Heart left ventricle (tissue), 16 donors: ENCODE data around the gene LTO1. TPM values are rescaled to one million over a fixed set of nuclear protein-coding genes. Genes with fewer than 3 reads are reported as not detected.

Source experiments
- ATAC-seq, 4 donors: fragments of 200-7000 bp; cut with Tn5 transposase; one replicate each; pipeline ENCODE4 v1.9.1; 2020 to 2022; ENCODE audit warnings: moderate library complexity in 4 of 4, mild to moderate bottlenecking in 3 of 4, moderate number of reproducible peaks in 1 of 4
- DNase-seq, 5 donors: peaks; one replicate each; pipeline ENCODE4 v3.0.0-alpha.2; 2020
- H3K27ac ChIP-seq, 12 donors: fragments of 200-600 bp; sonication (generic) in 4 of 12; one replicate each; pipeline versions ENCODE4 v1.5.0 to v1.8.0; 2016 to 2022; ENCODE audit warnings: mild to moderate bottlenecking in 2 of 12
- H3K27me3 ChIP-seq, 9 donors: fragments of 200-600 bp; sonication (generic) in 2 of 9; one replicate each; pipeline versions ENCODE4 v1.5.1 to v1.8.0; 2016 to 2022; ENCODE audit warnings: mild to moderate bottlenecking in 3 of 9
- H3K36me3 ChIP-seq, 9 donors: fragments of 200-600 bp; sonication (generic) in 2 of 9; one replicate each; pipeline versions ENCODE4 v1.5.0 to v1.8.0; 2018 to 2022; ENCODE audit warnings: mild to moderate bottlenecking in 2 of 9
- H3K4me1 ChIP-seq, 12 donors: fragments of 200-600 bp; sonication (generic) in 4 of 12; one replicate each; pipeline versions ENCODE4 v1.5.0 to v1.8.0; 2016 to 2022; ENCODE audit warnings: mild to moderate bottlenecking in 3 of 12
- H3K4me3 ChIP-seq, 12 donors: fragments of 200-600 bp; sonication (generic) in 4 of 12; one replicate each; pipeline versions ENCODE4 v1.5.0 to v1.8.0; 2017 to 2022; ENCODE audit warnings: mild to moderate bottlenecking in 9 of 12, moderate library complexity in 4 of 12
- H3K9me3 ChIP-seq, 12 donors: fragments of 200-600 bp; sonication (generic) in 4 of 12; one replicate each; pipeline versions ENCODE4 v1.5.0 to v1.8.0; 2016 to 2022; ENCODE audit warnings: mild to moderate bottlenecking in 1 of 12
- CTCF ChIP-seq, 12 donors: fragments of 200-600 bp; sonication (generic) in 4 of 12; IDR thresholded peaks; one replicate each; pipeline versions ENCODE4 v1.5.0 to v1.8.0; 2018 to 2022; ENCODE audit warnings: antibody characterized with exemption in 12 of 12, mild to moderate bottlenecking in 5 of 12
- POLR2A ChIP-seq, 2 donors: fragments of 450-650 bp; IDR thresholded peaks; one replicate each; pipeline ENCODE4 v1.6.1; 2017; ENCODE audit warnings: antibody characterized with exemption in 2 of 2, mild to moderate bottlenecking in 2 of 2, moderate library complexity in 2 of 2
- WGBS, 4 donors: extraction: QIAGEN DNeasy Blood & Tissue Kit in 2 of 4; methylation state at CpG; one replicate each; pipeline versions ENCODE4 v1.1.5 to v1.1.7; 2013 to 2018; 5-methylcytosine and 5-hydroxymethylcytosine counted together
- intact Hi-C, 10 donors: fragments of 100-400 bp; cut with DNase I; formaldehyde crosslinking; loops; one replicate each; pipeline versions ENCODE4 v1.11.1 to v1.14.2; 2022
- polyA plus RNA-seq, 2 donors: library from polyadenylated mRNA; stranded (reverse); fragments of 200-250 nt; gene quantifications; one replicate each; pipeline ENCODE4 v1.2.3, GENCODE V29; 2013
- total RNA-seq, 9 donors: library from RNA; depleted of rRNA in 2 of 9; stranded (reverse); fragments of >200 nt in 2 of 9; fragmentation: NEBNext Ultra II Directional in 3 of 9; extraction: Animal tissue kit (Norgen Biotek cat#: 25700) in 3 of 9; gene quantifications; one replicate each; pipeline versions ENCODE4 v1.1.0 to v1.2.4, GENCODE V29; 2016 to 2023
- donor health status: ischemic (EF 13 %, LVEDD 7.1; RV severe dilation, severe dysfunction).
- donor health status: healthy with polysubstance abuse.
- donor health status: DM: no; HTN: yes; CAD: no.
- donor health status: DM: no; HTN: no; CAD: no.
- donor health status: ischemic (EF 25% LVEDD 6.9; RV normal size, moderate dysfunction).
- donor health status: ischemic (EF 25% LVEDD 5.7; RV mildly dilated, moderate dysfunction).
- donor health status: healthy.
- donor health status: DM: yes; HTN: yes; CAD: no.
- donor health status: ischemic (EF 35%, LVEDD 5.7; RV mildly dilated, moderate dysfunction).
- donor health status: nonischemic (EF 11% LVEDD 7.7; RV severe dilation, severe dysfunction).
- donor health status: DM: yes; HTN: yes; CAD: no.
- donor health status: PGD.
- donor health status: ischemic (EF 29% LVEDD 5.4; RV normal size, mild dysfunction).
- donor health status: nonischemic (EF 23%, LVEDD 6.1; RV moderate dilation, normal function).

LTO1 gene
- total and polyA plus RNA-seq, 11 donors: 4.1 to 14.4 (median 9.4) TPM

GRCh38 chr11:69664103-69664775 lies 10.9 kb downstream of the LTO1 start:
- Histone ChIP-seq H3K4me1 (peaks cover 0 to 8% (median 0%) of the 10 kb centered on the region in 12 donors), H3K27me3 (no peaks in the 10 kb centered on the region), H3K9me3 (no peaks in the 10 kb centered on the region), H3K4me3 (no peak overlapping the region), H3K27ac (no peak overlapping the region), H3K36me3 (peaks cover 0 to 59% (median 50%) of the 10 kb centered on the region in 9 donors)
- intact Hi-C loops: no loop called here
- ATAC-seq (no peak), DNase-seq (peak in 1 of 5 donors; percentile 54)
- TF ChIP-seq POLR2A (IDR thresholded peaks at IDR 0.05): no peak
- no peak for TF ChIP-seq CTCF (IDR thresholded peaks at IDR 0.05)
- 92 to 95% (median 95%) methylated on average over 10 to 17 of the region's 17 CpGs for WGBS, 4 donors

- DNase-seq: peak in 1 of 5 donors; percentile 18
Measured at GRCh38 chr11:69663326-69663725, 11.8 kb downstream of the LTO1 start.

GRCh38 chr11:69662806-69663205 lies 12.3 kb downstream of the LTO1 start:
- intact Hi-C loops: no loop called here
- WGBS, 4 donors: 89 to 95% (median 92%) methylated on average over 12 to 13 of the region's 13 CpGs
- ATAC-seq: no peak
- peak in 1 of 5 donors; percentile 26 for DNase-seq
- H3K27me3 ChIP-seq: no peaks in the 10 kb centered on the region
- H3K9me3 ChIP-seq: no peaks in the 10 kb centered on the region
- TF ChIP-seq POLR2A (IDR thresholded peaks at IDR 0.05) (no peak), CTCF (IDR thresholded peaks at IDR 0.05) (no peak)
- no peak overlapping the region for H3K4me3 ChIP-seq
- H3K36me3 ChIP-seq: peaks cover 0 to 47% (median 41%) of the 10 kb centered on the region in 9 donors
- no peak overlapping the region for H3K27ac ChIP-seq
- H3K4me1 ChIP-seq: peaks cover 0 to 8% (median 0%) of the 10 kb centered on the region in 12 donors

More at GRCh38 chr11:69663326-69663725, 11.8 kb downstream of the LTO1 start:
- Histone ChIP-seq H3K36me3 (peaks cover 0 to 52% (median 44%) of the 10 kb centered on the region in 9 donors), H3K9me3 (no peaks in the 10 kb centered on the region), H3K27me3 (no peaks in the 10 kb centered on the region), H3K27ac (no peak overlapping the region), H3K4me3 (no peak overlapping the region), H3K4me1 (peaks cover 0 to 8% (median 0%) of the 10 kb centered on the region in 12 donors)
- TF ChIP-seq POLR2A (IDR thresholded peaks at IDR 0.05): no peak
- TF ChIP-seq CTCF (IDR thresholded peaks at IDR 0.05): no peak
- 92 to 95% (median 93%) methylated on average over 6 of the region's 6 CpGs for WGBS, 4 donors
- intact Hi-C loops: no loop called here
- no peak for ATAC-seq

- peaks cover 0 to 41% (median 34%) of the 10 kb centered on the region in 9 donors for H3K36me3 ChIP-seq
- TF ChIP-seq CTCF (IDR thresholded peaks at IDR 0.05) (peak in 1 of 12 donors; percentile 8), POLR2A (IDR thresholded peaks at IDR 0.05) (no peak)
- H3K4me1 ChIP-seq: peaks cover 0 to 8% (median 0%) of the 10 kb centered on the region in 12 donors
- peak in 2 of 5 donors; percentile 64 to 67 for DNase-seq
- ATAC-seq: peak in 3 of 4 donors; percentile 19 to 65 (median 27)
- no peak overlapping the region for H3K27ac ChIP-seq
- no peaks in the 10 kb centered on the region for H3K27me3 ChIP-seq
- H3K9me3 ChIP-seq: no peaks in the 10 kb centered on the region
- intact Hi-C loops: no loop called here
- H3K4me3 ChIP-seq: no peak overlapping the region
- WGBS, 4 donors: 74 to 85% (median 76%) methylated on average over 16 of the region's 16 CpGs
Measured at GRCh38 chr11:69662021-69662698, 13.0 kb downstream of the LTO1 start.
